ENCODE measurements around the gene NEUROD1.

DNA sequence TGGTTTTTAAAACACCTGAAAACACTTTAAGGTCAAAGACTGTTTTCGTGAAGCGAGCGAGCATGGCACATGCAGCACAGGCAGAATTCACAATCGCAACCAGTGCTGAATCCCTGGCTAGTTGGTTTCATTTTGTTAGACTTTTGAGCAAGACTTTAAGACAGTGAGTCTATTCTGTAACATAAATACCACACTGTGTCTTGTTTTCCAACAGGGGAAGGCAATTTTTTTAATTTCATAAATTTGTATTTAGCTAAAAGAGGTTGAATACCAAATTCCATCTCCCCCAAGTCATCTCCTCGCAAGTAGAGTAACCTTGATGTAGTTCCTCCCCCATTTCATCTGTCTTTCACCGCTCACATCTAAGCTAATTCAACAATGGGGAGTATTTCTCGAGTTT lies 24.8 kb downstream of the NEUROD1 start:
- TF ChIP-seq EZH2 (IDR thresholded peaks at IDR 0.05; ENCODE audit: low read length, unreplicated experiment) = no peak
- TF ChIP-seq, protein P1, sequence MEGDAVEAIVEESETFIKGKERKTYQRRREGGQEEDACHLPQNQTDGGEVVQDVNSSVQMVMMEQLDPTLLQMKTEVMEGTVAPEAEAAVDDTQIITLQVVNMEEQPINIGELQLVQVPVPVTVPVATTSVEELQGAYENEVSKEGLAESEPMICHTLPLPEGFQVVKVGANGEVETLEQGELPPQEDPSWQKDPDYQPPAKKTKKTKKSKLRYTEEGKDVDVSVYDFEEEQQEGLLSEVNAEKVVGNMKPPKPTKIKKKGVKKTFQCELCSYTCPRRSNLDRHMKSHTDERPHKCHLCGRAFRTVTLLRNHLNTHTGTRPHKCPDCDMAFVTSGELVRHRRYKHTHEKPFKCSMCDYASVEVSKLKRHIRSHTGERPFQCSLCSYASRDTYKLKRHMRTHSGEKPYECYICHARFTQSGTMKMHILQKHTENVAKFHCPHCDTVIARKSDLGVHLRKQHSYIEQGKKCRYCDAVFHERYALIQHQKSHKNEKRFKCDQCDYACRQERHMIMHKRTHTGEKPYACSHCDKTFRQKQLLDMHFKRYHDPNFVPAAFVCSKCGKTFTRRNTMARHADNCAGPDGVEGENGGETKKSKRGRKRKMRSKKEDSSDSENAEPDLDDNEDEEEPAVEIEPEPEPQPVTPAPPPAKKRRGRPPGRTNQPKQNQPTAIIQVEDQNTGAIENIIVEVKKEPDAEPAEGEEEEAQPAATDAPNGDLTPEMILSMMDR (conservative IDR thresholded peaks at IDR 0.05; ENCODE audit: low read depth, low read length) = no peak
